Mesenchymal stem cell (in vitro differentiated cells and primary cell): ENCODE measurements around the gene BSPRY.
"Not testable (repeated sequence)": the region's sequence is repeated elsewhere in the genome, so short reads cannot be mapped to it uniquely, and the experiment has no call there.

Experiments used
- DNase-seq: peaks from one replicate; pipeline ENCODE4 v3.0.0-alpha.2; 2013
- H2AFZ ChIP-seq: one replicate; pipeline ENCODE4 v1.6.1; 2013; ENCODE audit warnings: low read depth, mild to moderate bottlenecking, control low read depth, inconsistent platforms, low read length, moderate library complexity
- H2AK5ac ChIP-seq: 2 replicates; pipeline ENCODE4 v1.6.1; 2013; ENCODE audit warnings: low read length, moderate library complexity, mild to moderate bottlenecking, inconsistent platforms; ENCODE audit not compliant: severe bottlenecking
- H2BK120ac ChIP-seq: one replicate; pipeline ENCODE4 v1.6.1; 2013; ENCODE audit warnings: low read depth, mild to moderate bottlenecking, inconsistent platforms, low read length, moderate library complexity
- H2BK12ac ChIP-seq, 2 experiments: one replicate each; pipeline ENCODE4 v1.6.1; 2013; ENCODE audit warnings: inconsistent platforms in 2 of 2, low read length in 2 of 2, mild to moderate bottlenecking in 2 of 2, moderate library complexity in 2 of 2, control low read depth in 1 of 2
- H2BK15ac ChIP-seq: one replicate; pipeline ENCODE4 v1.6.1; 2013; ENCODE audit warnings: mild to moderate bottlenecking, low read depth, inconsistent platforms; ENCODE audit not compliant: poor library complexity, severe bottlenecking
- H2BK5ac ChIP-seq: 2 replicates; pipeline ENCODE4 v1.6.1; 2013; ENCODE audit warnings: low read depth, mild to moderate bottlenecking, low read length, control low read depth, inconsistent platforms; ENCODE audit not compliant: poor library complexity, severe bottlenecking
- H3K14ac ChIP-seq, 2 experiments: one replicate each; pipeline ENCODE4 v1.6.1; 2013; ENCODE audit warnings: inconsistent platforms in 2 of 2, low read length in 2 of 2, control low read depth in 1 of 2, mild to moderate bottlenecking in 1 of 2, moderate library complexity in 1 of 2
- H3K18ac ChIP-seq, 2 experiments: one replicate each; pipeline ENCODE4 v1.6.1; 2013; ENCODE audit warnings: inconsistent platforms in 2 of 2, low read length in 2 of 2, control low read depth in 1 of 2, low read depth in 1 of 2, mild to moderate bottlenecking in 1 of 2
- H3K23ac ChIP-seq, 2 experiments: one replicate each; pipeline ENCODE4 v1.6.1; 2013; ENCODE audit warnings: inconsistent platforms in 2 of 2, low read length in 2 of 2, mild to moderate bottlenecking in 2 of 2, moderate library complexity in 2 of 2, control low read depth in 1 of 2
- H3K27ac ChIP-seq: 2 replicates; pipeline ENCODE4 v1.5.1; 2013; ENCODE audit warnings: mild to moderate bottlenecking, moderate library complexity, low read length, control low read depth, inconsistent platforms; ENCODE audit not compliant: poor library complexity, severe bottlenecking
- H3K27me3 ChIP-seq, 2 experiments: 2 replicates each; pipeline versions ENCODE4 v1.6.1 to v1.7.0; 2013; ENCODE audit warnings: low read length in 2 of 2, mild to moderate bottlenecking in 2 of 2, moderate library complexity in 2 of 2, control low read depth in 1 of 2, inconsistent platforms in 1 of 2; ENCODE audit not compliant: control insufficient read depth in 1 of 2, insufficient read depth in 1 of 2
- H3K36me3 ChIP-seq, 2 experiments: 2 replicates each; pipeline versions ENCODE4 v1.6.1 to v1.7.0; 2013; ENCODE audit warnings: low read length in 2 of 2, control low read depth in 1 of 2, inconsistent platforms in 1 of 2, low read depth in 1 of 2, mild to moderate bottlenecking in 1 of 2; ENCODE audit not compliant: insufficient read depth in 2 of 2, control insufficient read depth in 1 of 2
- H3K4ac ChIP-seq, 2 experiments: one replicate each; pipeline ENCODE4 v1.6.1; 2013; ENCODE audit warnings: inconsistent platforms in 2 of 2, low read length in 2 of 2, mild to moderate bottlenecking in 2 of 2, moderate library complexity in 2 of 2, control low read depth in 1 of 2, low read depth in 1 of 2
- H3K4me1 ChIP-seq: 2 replicates; pipeline ENCODE4 v1.6.1; 2013; ENCODE audit warnings: low read depth, low read length, control low read depth; ENCODE audit not compliant: control insufficient read depth, insufficient read depth
- H3K4me2 ChIP-seq: 2 replicates; pipeline ENCODE4 v1.6.1; 2013; ENCODE audit warnings: low read length, mild to moderate bottlenecking, inconsistent platforms; ENCODE audit not compliant: poor library complexity, severe bottlenecking
- H3K4me3 ChIP-seq, 2 experiments: 2 replicates each; pipeline versions ENCODE4 v1.5.1 to v1.7.0; 2013; ENCODE audit warnings: low read length in 2 of 2, mild to moderate bottlenecking in 2 of 2, control low read depth in 1 of 2, low read depth in 1 of 2; ENCODE audit not compliant: insufficient read depth in 1 of 2
- H3K79me1 ChIP-seq: replicated peaks from 2 replicates; pipeline ENCODE4 v1.6.1; 2013; ENCODE audit warnings: mild to moderate bottlenecking, control low read depth, low read length, inconsistent platforms; ENCODE audit not compliant: poor library complexity, severe bottlenecking
- H3K9ac ChIP-seq: 2 replicates; pipeline ENCODE4 v1.7.0; 2013; ENCODE audit warnings: mild to moderate bottlenecking, low read length, moderate library complexity
- H3K9me3 ChIP-seq: 2 replicates; pipeline ENCODE4 v1.7.0; 2013; ENCODE audit warnings: mild to moderate bottlenecking, low read length; ENCODE audit not compliant: control insufficient read depth
- H4K8ac ChIP-seq: one replicate; pipeline ENCODE4 v1.6.1; 2013; ENCODE audit warnings: inconsistent platforms, mild to moderate bottlenecking, low read length, moderate library complexity
- H4K91ac ChIP-seq: one replicate; pipeline ENCODE4 v1.6.1; 2013; ENCODE audit warnings: mild to moderate bottlenecking, low read length, inconsistent platforms
- WGBS: methylation state at CpG from one replicate; pipeline ENCODE4 v1.1.7; 2013; ENCODE audit warnings: mixed read lengths; 5-methylcytosine and 5-hydroxymethylcytosine counted together

Gene BSPRY

DNA sequence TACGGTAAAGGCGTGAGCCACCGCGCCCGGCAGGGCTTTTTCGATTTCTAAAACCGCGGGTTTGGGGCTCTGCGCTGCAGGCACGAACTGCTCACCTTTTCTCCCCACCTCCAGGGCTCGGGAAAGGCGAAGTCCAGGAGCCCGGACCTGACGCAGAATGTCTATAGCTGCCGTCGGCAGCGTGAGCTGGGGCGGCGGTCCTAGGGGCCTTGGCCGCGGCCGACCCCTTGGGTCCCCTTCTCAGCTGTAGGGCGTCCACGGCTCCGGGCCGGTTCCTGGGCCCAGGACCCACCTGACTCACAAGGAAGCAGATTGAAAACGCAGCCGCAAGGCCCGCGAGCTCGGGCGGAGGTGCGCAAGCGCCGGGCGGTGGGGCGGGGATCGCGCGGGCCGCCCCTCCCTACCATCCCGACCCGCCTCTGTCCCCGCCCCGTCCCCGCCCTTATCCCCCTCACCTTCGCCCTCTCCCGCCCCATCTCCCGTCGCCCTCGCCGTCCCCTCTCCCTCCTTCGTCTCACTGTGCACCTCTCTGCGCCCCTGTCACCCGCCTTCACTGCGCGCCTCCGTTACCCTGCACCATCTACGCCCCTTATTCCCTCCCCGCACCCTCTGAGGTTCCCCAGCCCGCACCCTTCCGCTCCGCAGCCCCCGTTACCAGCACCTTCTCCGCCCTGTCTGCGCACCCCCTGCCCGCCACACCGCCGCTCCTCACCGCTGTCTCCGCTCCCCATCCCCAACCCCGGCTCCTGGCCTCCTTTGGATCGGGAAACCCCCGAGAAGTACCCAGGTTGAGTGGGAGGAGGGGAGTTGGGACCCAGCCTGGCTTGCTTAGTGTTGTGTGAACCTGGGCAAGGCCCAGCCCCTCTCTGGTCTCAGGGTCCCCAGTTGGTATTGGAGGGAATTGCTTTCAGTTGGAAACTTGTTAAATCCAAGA lies 27.6 kb downstream of the BSPRY start, which contains the start of gene HDHD3:
Gene HDHD3, minus strand, starts transcription at position 353 of the 934 bp plus-strand sequence. CDS start 2,632 bp downstream, outside the sequence.
- no peak within 1 kb of the TSS for H2AK5ac ChIP-seq
- no peaks in the 10 kb centered on the region for H3K27me3 ChIP-seq
- no peak within 1 kb of the TSS for H2BK120ac ChIP-seq
- peak within 1 kb of the TSS; percentile 73 to 85 for H3K4me3 ChIP-seq
- H3K79me1 ChIP-seq: peaks cover 18% of the 10 kb centered on the region
- peak within 1 kb of the TSS in 1 of 2 experiments; percentile 53 for H3K14ac ChIP-seq
- H3K18ac ChIP-seq: peak within 1 kb of the TSS; percentile 46 to 63
- no peak within 1 kb of the TSS for H2BK12ac ChIP-seq
- H3K4me1 ChIP-seq: peaks cover 3% of the 10 kb centered on the region
- no peaks in the 10 kb centered on the region for H3K9me3 ChIP-seq
- H3K27ac ChIP-seq: no peak within 1 kb of the TSS
- peak within 1 kb of the TSS; percentile 73 for H3K4me2 ChIP-seq
- peaks cover 17 to 25% of the 10 kb centered on the region in 2 experiments for H3K36me3 ChIP-seq
- H4K91ac ChIP-seq: peak within 1 kb of the TSS; percentile 55
- H4K8ac ChIP-seq: peak within 1 kb of the TSS; percentile 70
- peak within 1 kb of the TSS; percentile 91 for H3K9ac ChIP-seq
- peak within 1 kb of the TSS; percentile 9 to 59 for H3K4ac ChIP-seq
- H3K23ac ChIP-seq: no peak within 1 kb of the TSS
- no peak within 1 kb of the TSS for H2BK5ac ChIP-seq
- peak; percentile 77 for DNase-seq
- H2BK15ac ChIP-seq: peak within 1 kb of the TSS; percentile 66
- peak within 1 kb of the TSS; percentile 91 for H2AFZ ChIP-seq
- 2% methylated on average over 54 of the region's 74 CpGs for WGBS

DNA sequence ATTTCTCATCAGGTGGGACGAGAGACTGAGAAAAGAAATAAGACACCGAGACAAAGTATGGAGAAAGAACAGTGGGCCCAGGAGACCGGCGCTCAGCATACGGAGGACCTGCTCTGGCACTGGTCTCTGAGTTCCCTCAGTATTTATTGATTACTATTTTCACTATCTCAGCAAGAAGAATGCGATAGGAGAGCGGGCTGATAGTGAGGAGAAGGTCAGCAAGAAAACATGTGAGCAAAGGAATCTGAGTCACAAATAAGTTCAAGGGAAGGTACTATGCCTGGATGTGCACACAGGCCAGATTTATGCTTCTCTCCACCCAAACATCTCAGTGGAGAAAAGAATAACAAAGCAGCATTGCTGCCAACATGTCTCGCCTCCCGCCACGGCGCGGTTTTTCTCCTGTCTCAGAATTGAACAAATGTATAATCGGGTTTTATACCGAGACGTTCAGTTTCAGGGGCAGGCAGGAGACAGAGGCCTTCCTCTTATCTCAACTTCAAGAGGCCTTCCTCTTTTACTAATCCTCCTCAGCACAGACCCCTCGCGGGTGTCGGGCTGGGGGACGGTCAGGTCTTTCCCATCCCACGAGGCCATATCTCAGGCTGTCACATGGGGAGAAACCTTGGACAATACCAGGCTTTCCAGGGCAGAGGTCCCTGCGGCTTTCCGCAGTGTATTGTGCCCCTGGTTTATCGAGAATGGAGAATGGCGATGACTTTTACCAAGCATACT lies 29.9 kb downstream of the BSPRY start:
- not testable (repeated sequence) for H3K27me3 ChIP-seq, H2AFZ ChIP-seq, H4K91ac ChIP-seq, H3K36me3 ChIP-seq, H3K9ac ChIP-seq, H2BK5ac ChIP-seq, H2BK15ac ChIP-seq, H2BK12ac ChIP-seq, H3K4me2 ChIP-seq, H2AK5ac ChIP-seq, H3K18ac ChIP-seq, H3K9me3 ChIP-seq, H3K4ac ChIP-seq, H3K4me3 ChIP-seq, DNase-seq, H4K8ac ChIP-seq, H3K14ac ChIP-seq, H3K27ac ChIP-seq, H3K4me1 ChIP-seq, H3K23ac ChIP-seq, H2BK120ac ChIP-seq, H3K79me1 ChIP-seq
- 65% methylated on average over 20 of the region's 24 CpGs for WGBS

DNA sequence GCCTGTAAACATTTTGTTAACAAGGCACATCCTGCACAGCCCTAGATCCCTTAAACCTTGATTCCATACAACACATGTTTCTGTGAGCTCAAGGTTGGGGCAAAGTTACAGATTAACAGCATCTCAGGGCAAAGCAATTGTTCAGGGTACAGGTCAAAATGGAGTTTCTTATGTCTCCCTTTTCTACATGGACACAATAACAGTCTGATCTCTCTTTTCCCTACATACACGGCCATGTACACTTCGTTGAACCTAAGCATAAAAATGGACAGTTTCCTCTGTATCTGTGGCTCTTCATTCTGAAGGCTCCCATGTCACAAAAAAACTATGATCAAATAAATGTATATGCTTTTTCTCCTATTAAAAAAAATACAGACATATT lies 30.5 kb downstream of the BSPRY start:
- H4K91ac ChIP-seq, H3K18ac ChIP-seq, H2BK15ac ChIP-seq, H3K4me3 ChIP-seq, H3K4ac ChIP-seq, H4K8ac ChIP-seq, H2AK5ac ChIP-seq, H3K23ac ChIP-seq, H3K79me1 ChIP-seq, H3K27me3 ChIP-seq, H3K27ac ChIP-seq, H2AFZ ChIP-seq, H3K9me3 ChIP-seq, H2BK12ac ChIP-seq, H3K14ac ChIP-seq, H3K4me2 ChIP-seq, H3K9ac ChIP-seq, H3K4me1 ChIP-seq, H2BK120ac ChIP-seq, H3K36me3 ChIP-seq, H2BK5ac ChIP-seq, DNase-seq: not testable (repeated sequence)
- WGBS: 86% methylated on average over 2 of the region's 2 CpGs

DNA sequence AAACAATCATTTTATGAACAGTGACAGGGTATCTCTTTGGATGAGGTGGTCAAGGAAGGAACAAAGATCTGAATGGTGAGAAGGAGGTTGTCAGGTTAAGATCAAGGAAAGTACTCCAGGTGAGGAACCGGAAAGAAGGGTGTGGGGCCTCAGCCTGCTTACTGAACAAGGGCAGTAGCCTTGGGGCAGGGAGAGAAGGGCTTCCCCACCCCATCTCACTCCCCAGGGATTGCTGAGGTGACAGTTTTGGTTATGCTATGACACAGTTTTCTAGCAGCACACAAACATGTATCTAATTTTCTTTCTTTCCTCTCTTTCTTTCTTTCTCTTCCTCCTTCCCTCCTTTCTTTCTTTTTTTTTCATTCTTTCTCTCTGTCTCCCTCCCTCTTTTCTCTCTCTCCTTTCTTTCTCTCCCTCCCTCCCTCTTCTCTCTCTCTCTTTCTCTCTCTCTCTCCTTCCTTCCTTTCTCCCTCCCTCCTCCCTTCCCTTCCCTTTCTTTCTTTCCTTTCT lies 31.6 kb downstream of the BSPRY start:
- no peak overlapping the region for H2BK12ac ChIP-seq
- 80% methylated on average over 1 of the region's 1 CpG for WGBS

More for the DNA sequence above, 31.6 kb downstream of the BSPRY start:
- H2AFZ ChIP-seq: no peak overlapping the region
- H3K36me3 ChIP-seq: peaks cover 0 to 4% of the 10 kb centered on the region in 2 experiments
- no peak overlapping the region for H2BK120ac ChIP-seq
- no peak overlapping the region for H4K91ac ChIP-seq
- H2BK5ac ChIP-seq: no peak overlapping the region
- DNase-seq: no peak
- H3K27ac ChIP-seq: no peak overlapping the region
- H3K23ac ChIP-seq: no peak overlapping the region
- no peak overlapping the region for H3K4me3 ChIP-seq
- no peak overlapping the region for H2BK15ac ChIP-seq
- H3K79me1 ChIP-seq: no peaks in the 10 kb centered on the region
- H3K14ac ChIP-seq: no peak overlapping the region
- no peak overlapping the region for H4K8ac ChIP-seq
- H3K4me1 ChIP-seq: peaks cover 3% of the 10 kb centered on the region
- no peak overlapping the region for H3K4ac ChIP-seq
- no peak overlapping the region for H3K9ac ChIP-seq
- no peak overlapping the region for H3K18ac ChIP-seq
- H3K9me3 ChIP-seq: no peaks in the 10 kb centered on the region
- no peak overlapping the region for H2AK5ac ChIP-seq
- H3K4me2 ChIP-seq: no peak overlapping the region
- H3K27me3 ChIP-seq: no peaks in the 10 kb centered on the region
